GM12875 (cell line): ENCODE measurements around the gene AKNA.
"Not testable (repeated sequence)": the region's sequence is repeated elsewhere in the genome, so short reads cannot be mapped to it uniquely, and the experiment has no call there.

ENCODE experiments used
- H3K4me3 ChIP-seq: one replicate; pipeline ENCODE4 v1.5.1; 2011; ENCODE audit warnings: low read depth, low read length, control low read depth
- TF ChIP-seq, protein P1 (sequence below): IDR thresholded peaks from 2 replicates; pipeline ENCODE4 v1.5.1; 2011; ENCODE audit warnings: low read depth, mild to moderate bottlenecking, control low read depth, inconsistent platforms, low read length, moderate library complexity, borderline replicate concordance; ENCODE audit not compliant: insufficient read depth

AKNA gene

GRCh38 chr9:114321759-114322158 is 66.0 kb downstream of the AKNA start:
- no peak overlapping the region for H3K4me3 ChIP-seq
- TF ChIP-seq, protein P1, sequence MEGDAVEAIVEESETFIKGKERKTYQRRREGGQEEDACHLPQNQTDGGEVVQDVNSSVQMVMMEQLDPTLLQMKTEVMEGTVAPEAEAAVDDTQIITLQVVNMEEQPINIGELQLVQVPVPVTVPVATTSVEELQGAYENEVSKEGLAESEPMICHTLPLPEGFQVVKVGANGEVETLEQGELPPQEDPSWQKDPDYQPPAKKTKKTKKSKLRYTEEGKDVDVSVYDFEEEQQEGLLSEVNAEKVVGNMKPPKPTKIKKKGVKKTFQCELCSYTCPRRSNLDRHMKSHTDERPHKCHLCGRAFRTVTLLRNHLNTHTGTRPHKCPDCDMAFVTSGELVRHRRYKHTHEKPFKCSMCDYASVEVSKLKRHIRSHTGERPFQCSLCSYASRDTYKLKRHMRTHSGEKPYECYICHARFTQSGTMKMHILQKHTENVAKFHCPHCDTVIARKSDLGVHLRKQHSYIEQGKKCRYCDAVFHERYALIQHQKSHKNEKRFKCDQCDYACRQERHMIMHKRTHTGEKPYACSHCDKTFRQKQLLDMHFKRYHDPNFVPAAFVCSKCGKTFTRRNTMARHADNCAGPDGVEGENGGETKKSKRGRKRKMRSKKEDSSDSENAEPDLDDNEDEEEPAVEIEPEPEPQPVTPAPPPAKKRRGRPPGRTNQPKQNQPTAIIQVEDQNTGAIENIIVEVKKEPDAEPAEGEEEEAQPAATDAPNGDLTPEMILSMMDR: no peak

- not testable (repeated sequence) for H3K4me3 ChIP-seq
These were observed 67.1 kb downstream of the AKNA start for GRCh38 chr9:114320710-114321109.

DNA sequence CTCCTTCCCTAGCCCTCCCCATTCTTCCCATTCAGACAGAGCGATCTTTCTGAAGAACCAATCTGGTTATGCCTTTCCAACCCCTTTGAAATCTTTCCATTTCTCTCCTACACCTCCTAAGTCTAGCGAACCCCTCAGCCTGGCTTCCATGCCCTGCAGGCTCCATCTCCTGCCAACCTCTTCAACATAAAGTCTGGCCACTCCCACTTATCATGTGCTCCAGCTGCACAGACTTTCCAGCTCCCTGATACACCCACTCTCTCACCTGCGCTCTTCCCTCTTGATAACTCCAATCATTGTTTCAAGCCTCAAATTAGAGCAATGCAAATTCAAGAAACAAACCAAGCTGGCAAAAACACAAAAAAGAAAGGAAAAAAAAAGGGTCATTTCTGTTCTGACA is 68.6 kb downstream of the AKNA start:
- no peak overlapping the region for H3K4me3 ChIP-seq
- TF ChIP-seq, protein P1: no peak

GRCh38 chr9:114318416-114318815 is 69.4 kb downstream of the AKNA start:
- TF ChIP-seq, protein P1: no peak
- no peak overlapping the region for H3K4me3 ChIP-seq

GRCh38 chr9:114317665-114318357 is 70.0 kb downstream of the AKNA start:
- H3K4me3 ChIP-seq: no peak overlapping the region
- TF ChIP-seq, protein P1: no peak

DNA sequence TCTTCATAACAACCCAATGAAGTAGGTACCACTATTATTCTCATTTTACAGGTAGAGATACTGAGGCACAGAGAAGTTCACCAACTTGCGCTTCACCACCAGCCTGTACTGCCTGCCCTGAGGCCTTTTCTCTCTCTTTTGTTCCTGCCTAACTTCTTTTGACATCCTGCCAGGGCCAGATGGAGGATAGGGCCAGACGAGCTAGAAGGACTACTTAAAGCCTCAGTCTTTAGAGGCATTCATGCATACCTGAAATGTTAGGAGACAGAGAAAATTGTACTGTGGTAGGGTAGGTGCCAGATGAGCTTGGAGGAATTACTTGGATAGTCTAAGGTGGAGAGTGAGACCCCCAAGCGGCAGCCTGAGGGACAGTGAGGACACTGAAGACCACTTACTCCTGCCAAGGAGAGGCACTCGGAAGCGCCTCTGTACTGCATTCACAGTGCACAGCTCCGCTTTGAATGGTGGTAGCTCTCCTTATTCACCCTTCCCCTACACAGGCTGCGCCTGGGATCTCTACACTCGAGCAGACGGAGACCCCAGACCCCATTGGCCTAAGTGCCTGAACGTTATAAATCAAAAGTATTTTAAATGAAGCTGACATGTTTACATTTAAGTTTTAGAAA is 71.1 kb downstream of the AKNA start:
- TF ChIP-seq, protein P1: no peak
- H3K4me3 ChIP-seq: no peak overlapping the region

DNA sequence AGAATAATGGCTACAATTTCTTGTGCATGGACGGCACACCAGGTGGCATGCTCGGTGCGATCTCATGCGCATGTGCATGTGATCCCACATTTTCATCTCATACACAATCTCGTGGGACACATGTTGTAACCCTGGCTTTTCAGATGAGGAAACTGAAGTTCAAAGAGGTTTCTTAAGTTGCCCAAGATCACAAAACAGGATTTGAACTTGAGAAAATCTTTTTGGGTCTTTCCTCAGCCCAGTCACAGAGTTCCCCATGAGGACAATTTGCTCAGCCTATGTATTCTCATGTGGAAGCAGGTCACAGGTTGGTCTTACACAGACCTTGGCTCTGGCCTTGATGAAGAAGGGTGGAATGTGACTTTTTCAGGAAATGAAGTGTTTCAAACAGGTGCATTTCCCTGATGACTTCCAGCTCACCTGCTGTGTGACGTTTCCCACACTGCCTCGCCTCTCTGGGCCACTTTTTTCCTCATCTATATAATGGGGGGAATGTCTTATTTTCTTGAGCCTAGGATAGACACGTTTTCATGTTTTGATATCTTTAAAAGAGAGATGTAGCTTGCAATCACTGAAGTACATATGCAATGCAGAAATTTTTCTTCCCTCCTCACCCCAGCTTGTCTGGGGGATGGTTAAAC is 71.9 kb downstream of the AKNA start:
- TF ChIP-seq, protein P1: no peak
- no peak overlapping the region for H3K4me3 ChIP-seq
